OCI-LY7 (cell line): ENCODE measurements around the gene HS3ST1. TPM values are rescaled to one million over a fixed set of nuclear protein-coding genes. Genes with fewer than 3 reads are reported as not detected.

ENCODE experiments used
- Bru-seq: library from RNA; stranded (reverse); fragments of 400-500 nt; gene quantifications from one replicate; lab custom pipeline; 2021; lab: Mats Ljungman, UMichigan
- BruChase-seq, 2 experiments: library from RNA; stranded (reverse); fragments of 400-500 nt; gene quantifications; one replicate each; lab custom pipeline; 2021; lab: Mats Ljungman, UMichigan
- BruUV-seq: library from RNA; stranded (reverse); fragments of 400-500 nt; replicated peaks from 2 replicates; lab custom pipeline; 2021; lab: Mats Ljungman, UMichigan
- CTCF ChIA-PET: fragments of 300-600 bp; sonication (Branson Sonifier 250); formaldehyde crosslinking; loops from one replicate; lab custom pipeline; 2022; ENCODE audit warnings: antibody characterized with exemption; ENCODE audit not compliant: unreplicated experiment; lab: Charles Lee
- POLR2A ChIA-PET: fragments of 300-600 bp; sonication (Branson Sonifier 250); formaldehyde crosslinking; loops from one replicate; lab custom pipeline; 2022; ENCODE audit warnings: antibody characterized with exemption; lab: Charles Lee
- DNase-seq: peaks from one replicate; pipeline ENCODE4 v3.0.0-alpha.2; 2015; ENCODE audit warnings: low spot score
- H2AFZ ChIP-seq: fragments of 200-600 bp; sonication (generic), shearing (Covaris generic); 2 replicates; pipeline ENCODE4 v1.6.1; 2014; ENCODE audit warnings: mild to moderate bottlenecking, antibody characterized with exemption, low read length, moderate library complexity
- H3K27ac ChIP-seq: fragments of 200-600 bp; sonication (generic); 2 replicates; pipeline ENCODE4 v1.5.1; 2014; ENCODE audit warnings: mixed run types, low read depth, mild to moderate bottlenecking, moderate library complexity, low read length, inconsistent platforms; ENCODE audit not compliant: poor library complexity, severe bottlenecking
- H3K36me3 ChIP-seq: fragments of 200-600 bp; sonication (generic); 2 replicates; pipeline ENCODE4 v1.6.1; 2014; ENCODE audit warnings: mild to moderate bottlenecking, antibody characterized with exemption, low read length, moderate library complexity, mixed read lengths; ENCODE audit not compliant: insufficient read depth
- H3K4me1 ChIP-seq: fragments of 200-600 bp; sonication (generic); 2 replicates; pipeline ENCODE4 v1.5.1; 2014; ENCODE audit warnings: mild to moderate bottlenecking, low read length; ENCODE audit not compliant: insufficient read depth, poor library complexity, severe bottlenecking
- H3K4me2 ChIP-seq: fragments of 200-600 bp; sonication (generic); 2 replicates; pipeline ENCODE4 v1.6.1; 2014; ENCODE audit warnings: mild to moderate bottlenecking, low read length
- H3K4me3 ChIP-seq: fragments of 200-600 bp; sonication (generic); 2 replicates; pipeline ENCODE4 v1.5.1; 2014; ENCODE audit warnings: mild to moderate bottlenecking, low read depth, low read length; ENCODE audit not compliant: poor library complexity, severe bottlenecking
- H3K79me2 ChIP-seq: fragments of 200-600 bp; sonication (generic); 2 replicates; pipeline ENCODE4 v1.6.1; 2016; ENCODE audit warnings: low read depth, mild to moderate bottlenecking, low read length, moderate library complexity, mixed read lengths; ENCODE audit not compliant: insufficient read depth
- H3K9me2 ChIP-seq: fragments of 200-600 bp; sonication (generic); 2 replicates; pipeline ENCODE4 v1.6.1; 2016; ENCODE audit warnings: mild to moderate bottlenecking, low read length, mixed read lengths; ENCODE audit not compliant: insufficient read depth
- H3K9me3 ChIP-seq: fragments of 200-600 bp; sonication (generic); 2 replicates; pipeline ENCODE4 v1.6.1; 2014; ENCODE audit warnings: mild to moderate bottlenecking, mixed run types, low read length, mixed read lengths
- H4K20me1 ChIP-seq: fragments of 200-600 bp; sonication (generic); 2 replicates; pipeline ENCODE4 v1.6.1; 2014; ENCODE audit warnings: mild to moderate bottlenecking, antibody characterized with exemption, low read length, moderate library complexity, mixed read lengths; ENCODE audit not compliant: insufficient read depth
- EZH2phosphoT487 ChIP-seq: fragments of 200-600 bp; sonication (generic); IDR thresholded peaks from 2 replicates; pipeline ENCODE4 v1.6.1; 2018; ENCODE audit warnings: low read depth, borderline replicate concordance, mild to moderate bottlenecking, mixed run types, antibody characterized with exemption, low read length, moderate library complexity, mixed read lengths
- intact Hi-C: fragments of 100-400 bp; cut with micrococcal nuclease; formaldehyde crosslinking; loops from one replicate; pipeline ENCODE4 v1.10.0; 2022; ENCODE audit not compliant: unreplicated experiment
- long read RNA-seq: library from polyadenylated mRNA; stranded (forward); transcript quantifications from one replicate; pipeline ENCODE4 v2.0.0, GENCODE V29; 2022
- total RNA-seq, 2 experiments: library from RNA; depleted of rRNA in 1 of 2; stranded (reverse); fragments of >200 nt in 1 of 2; shearing (Covaris generic) in 1 of 2; gene quantifications; 2 replicates each; pipeline ENCODE4 v1.2.3, GENCODE V29; 2014 to 2022
- TF ChIP-seq, protein P1 (sequence below): fragments of 200-600 bp; sonication (generic); conservative IDR thresholded peaks from 2 replicates; pipeline ENCODE4 v1.5.1; 2014; ENCODE audit warnings: mild to moderate bottlenecking, antibody characterized with exemption, low read length, moderate library complexity, mixed read lengths

The HS3ST1 gene
- total RNA-seq (2014; rRNA removed; shearing (Covaris generic)), result not detected in 2 replicates
- not detected in 2 replicates for total RNA-seq (2022)
- percentile 14 among the genes with signal in this experiment for Bru-seq, nascent RNA
- BruChase-seq, experiment 1, labeled RNA remaining after a 6-hour chase, result percentile 15 among the genes with signal in this experiment
- BruChase-seq, experiment 2, labeled RNA remaining after a 2-hour chase, result percentile 16 among the genes with signal in this experiment
- long read RNA-seq, result 0 reads

DNA sequence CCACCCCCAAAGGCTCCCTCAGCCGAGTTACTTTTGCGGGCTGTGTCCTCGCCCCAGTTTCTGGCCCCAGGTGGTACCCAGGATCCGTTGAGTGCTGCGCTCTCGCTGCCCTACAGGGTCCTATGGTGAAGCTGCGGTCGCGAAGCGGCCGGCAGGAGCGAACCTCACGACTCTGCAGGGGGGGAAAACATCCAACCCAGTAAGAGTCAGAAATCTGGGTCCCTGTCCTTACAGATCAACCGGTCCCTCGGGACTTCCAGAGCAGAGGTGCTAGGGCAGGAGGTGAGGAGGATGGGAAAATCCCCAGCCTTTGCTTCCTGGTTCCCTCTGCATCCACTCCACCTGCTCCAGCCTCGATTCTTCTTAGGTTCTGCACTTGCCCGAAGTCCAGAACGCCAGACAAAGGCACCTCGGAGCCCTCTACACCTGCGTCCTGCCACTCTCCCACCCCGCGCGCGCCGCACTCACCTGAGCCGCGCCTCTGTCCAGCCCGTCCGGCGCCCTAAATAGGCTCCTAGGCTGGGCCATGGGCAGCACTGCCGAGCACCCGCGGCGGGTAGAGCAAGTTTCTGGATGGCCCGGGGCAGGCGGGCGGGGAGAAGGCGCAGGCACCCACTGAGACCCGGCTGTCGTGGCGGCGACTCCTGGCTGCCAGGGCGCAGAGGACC, at the start of gene HS3ST1:
Gene HS3ST1, minus strand, starts transcription at position 664 of the 668 bp plus-strand sequence. CDS start 28,889 bp downstream, outside the sequence.
- H3K4me1 ChIP-seq, result no peaks in the 10 kb centered on the region
- POLR2A ChIA-PET, result no interaction called here
- no peak within 1 kb of the TSS for H3K27ac ChIP-seq
- CTCF ChIA-PET, result no interaction called here
- TF ChIP-seq, protein P1, sequence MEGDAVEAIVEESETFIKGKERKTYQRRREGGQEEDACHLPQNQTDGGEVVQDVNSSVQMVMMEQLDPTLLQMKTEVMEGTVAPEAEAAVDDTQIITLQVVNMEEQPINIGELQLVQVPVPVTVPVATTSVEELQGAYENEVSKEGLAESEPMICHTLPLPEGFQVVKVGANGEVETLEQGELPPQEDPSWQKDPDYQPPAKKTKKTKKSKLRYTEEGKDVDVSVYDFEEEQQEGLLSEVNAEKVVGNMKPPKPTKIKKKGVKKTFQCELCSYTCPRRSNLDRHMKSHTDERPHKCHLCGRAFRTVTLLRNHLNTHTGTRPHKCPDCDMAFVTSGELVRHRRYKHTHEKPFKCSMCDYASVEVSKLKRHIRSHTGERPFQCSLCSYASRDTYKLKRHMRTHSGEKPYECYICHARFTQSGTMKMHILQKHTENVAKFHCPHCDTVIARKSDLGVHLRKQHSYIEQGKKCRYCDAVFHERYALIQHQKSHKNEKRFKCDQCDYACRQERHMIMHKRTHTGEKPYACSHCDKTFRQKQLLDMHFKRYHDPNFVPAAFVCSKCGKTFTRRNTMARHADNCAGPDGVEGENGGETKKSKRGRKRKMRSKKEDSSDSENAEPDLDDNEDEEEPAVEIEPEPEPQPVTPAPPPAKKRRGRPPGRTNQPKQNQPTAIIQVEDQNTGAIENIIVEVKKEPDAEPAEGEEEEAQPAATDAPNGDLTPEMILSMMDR, result no peak
- TF ChIP-seq EZH2phosphoT487, result no peak
- no peak for DNase-seq
- no peaks in the 10 kb centered on the region for H3K9me3 ChIP-seq
- no peak within 1 kb of the TSS for H2AFZ ChIP-seq
- H3K36me3 ChIP-seq, result no peaks in the 10 kb centered on the region
- H3K79me2 ChIP-seq, result no peaks in the 10 kb centered on the region
- no peaks in the 10 kb centered on the region for H3K9me2 ChIP-seq
- H3K4me3 ChIP-seq, result no peak within 1 kb of the TSS
- no peak within 1 kb of the TSS for H3K4me2 ChIP-seq
- BruUV-seq, result no TSS peak
- intact Hi-C loops, result loop anchor here (10.0 kb wide), 1 partner anchor 844 kb away; no protein-coding TSS in a partner anchor
- no peaks in the 10 kb centered on the region for H4K20me1 ChIP-seq

GRCh38 chr4:11475871-11476270, 47.2 kb upstream of the HS3ST1 start:
- POLR2A ChIA-PET, result no interaction called here
- BruUV-seq, result no TSS peak
- TF ChIP-seq EZH2phosphoT487, result no peak
- TF ChIP-seq, protein P1, result no peak

GRCh38 chr4:11474146-11474545, 45.5 kb upstream of the HS3ST1 start:
- H3K4me2 ChIP-seq, result no peak overlapping the region
- H3K4me3 ChIP-seq, result no peak overlapping the region
- DNase-seq, result no peak
- POLR2A ChIA-PET, result no interaction called here
- H3K27ac ChIP-seq, result no peak overlapping the region
- no peak overlapping the region for H2AFZ ChIP-seq
- no peaks in the 10 kb centered on the region for H3K9me2 ChIP-seq
- no peaks in the 10 kb centered on the region for H3K36me3 ChIP-seq
- no peaks in the 10 kb centered on the region for H4K20me1 ChIP-seq
- BruUV-seq, result no TSS peak
- intact Hi-C loops, result no loop called here
- H3K79me2 ChIP-seq, result no peaks in the 10 kb centered on the region
- H3K9me3 ChIP-seq, result no peaks in the 10 kb centered on the region
- H3K4me1 ChIP-seq, result no peaks in the 10 kb centered on the region
- TF ChIP-seq, protein P1, result no peak
- TF ChIP-seq EZH2phosphoT487, result no peak
- CTCF ChIA-PET, result no interaction called here

More at GRCh38 chr4:11475871-11476270, 47.2 kb upstream of the HS3ST1 start:
- H3K4me2 ChIP-seq, result no peak overlapping the region
- no peaks in the 10 kb centered on the region for H3K4me1 ChIP-seq
- H3K27ac ChIP-seq, result no peak overlapping the region
- no peak overlapping the region for H2AFZ ChIP-seq
- H3K36me3 ChIP-seq, result no peaks in the 10 kb centered on the region
- H3K79me2 ChIP-seq, result no peaks in the 10 kb centered on the region
- CTCF ChIA-PET, result no interaction called here
- no peak overlapping the region for H3K4me3 ChIP-seq
- no peaks in the 10 kb centered on the region for H3K9me3 ChIP-seq
- no peaks in the 10 kb centered on the region for H4K20me1 ChIP-seq
- no peaks in the 10 kb centered on the region for H3K9me2 ChIP-seq
- intact Hi-C loops, result no loop called here
- no peak for DNase-seq
